NCI-H2196 treated with DMSO at 0.1 percent for 48 hours (cell line): ENCODE data around the gene SBNO2.

ENCODE experiments used
- DNase-seq: peaks from one replicate; lab custom pipeline; 2025; ENCODE audit not compliant: unreplicated experiment; lab: John Stamatoyannopoulos, UW

The SBNO2 gene

GRCh38 chr19:1074544-1075283, 99.4 kb downstream of the SBNO2 start:
- peak; percentile 90 for DNase-seq

DNA sequence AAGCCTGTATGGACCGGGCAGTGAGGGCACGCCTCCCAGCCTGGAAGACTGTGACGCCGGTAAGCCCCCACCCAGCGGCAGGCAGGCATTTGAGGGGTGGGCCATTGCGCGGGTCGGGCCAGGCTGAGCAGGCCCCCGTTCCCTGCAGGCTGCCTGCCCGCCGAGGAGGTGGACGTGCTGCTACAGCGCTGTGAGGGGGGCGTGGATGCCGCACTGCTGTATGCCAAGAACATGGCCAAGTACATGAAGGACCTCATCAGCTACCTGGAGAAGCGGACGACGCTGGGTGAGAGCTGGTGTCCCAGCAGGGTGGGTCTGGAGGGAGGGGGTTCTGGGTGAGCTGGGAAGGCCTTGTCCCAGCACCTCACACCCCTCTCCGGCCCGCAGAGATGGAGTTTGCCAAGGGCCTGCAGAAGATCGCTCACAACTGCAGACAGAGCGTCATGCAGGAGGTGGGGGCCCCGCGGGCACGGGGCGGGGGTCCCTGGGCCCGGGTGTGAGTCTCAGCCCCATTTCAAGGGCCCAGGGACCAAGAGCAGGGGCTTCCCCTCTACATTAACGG, 100.0 kb downstream of the SBNO2 start:
- DNase-seq, result no peak

DNA sequence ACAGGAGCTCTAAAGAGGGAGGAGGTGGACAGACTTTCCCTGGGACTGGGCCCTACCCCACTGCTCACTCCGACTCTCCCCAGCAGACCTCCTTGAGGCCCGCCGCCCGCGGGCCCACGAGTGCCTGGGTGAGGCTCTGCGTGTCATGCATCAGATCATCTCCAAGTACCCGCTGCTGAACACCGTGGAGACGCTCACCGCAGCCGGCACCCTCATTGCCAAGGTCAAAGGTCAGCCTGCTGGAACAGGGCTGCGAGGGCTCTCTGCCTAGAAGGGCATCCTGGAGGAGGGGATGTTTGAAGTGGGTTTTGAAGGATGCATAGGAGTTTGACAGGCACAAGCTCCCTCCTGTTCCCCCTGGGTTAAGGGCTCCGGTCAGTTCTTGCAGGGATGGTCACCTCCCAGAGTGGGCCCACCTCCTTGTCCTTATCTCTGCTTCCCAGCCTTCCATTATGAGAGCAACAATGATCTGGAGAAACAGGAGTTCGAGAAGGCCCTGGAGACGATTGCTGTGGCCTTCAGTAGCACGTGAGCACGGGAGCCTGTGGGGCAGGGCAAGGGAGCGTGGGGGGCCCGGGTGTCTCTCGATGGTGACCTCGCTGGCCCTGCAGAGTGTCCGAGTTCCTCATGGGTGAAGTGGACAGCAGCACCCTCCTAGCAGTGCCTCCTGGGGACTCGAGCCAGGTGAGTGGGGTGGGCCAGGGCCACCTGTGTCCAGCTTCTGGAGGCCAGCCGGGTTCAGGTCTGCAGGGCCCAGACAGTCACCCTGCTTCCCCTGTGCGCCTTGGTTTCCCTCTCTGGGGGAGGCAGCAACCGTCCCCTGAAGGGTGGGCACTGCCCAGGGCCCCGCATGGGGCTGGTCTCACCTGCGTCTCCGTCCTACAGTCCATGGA, 100.8 kb downstream of the SBNO2 start:
- DNase-seq, result no peak

GRCh38 chr19:1072371-1073015, 101.6 kb downstream of the SBNO2 start:
- DNase-seq, result no peak

GRCh38 chr19:1070931-1071791, 102.9 kb downstream of the SBNO2 start:
- no peak for DNase-seq

- DNase-seq, result no peak
Measured at GRCh38 chr19:1070576-1070930, 103.5 kb downstream of the SBNO2 start.

DNA sequence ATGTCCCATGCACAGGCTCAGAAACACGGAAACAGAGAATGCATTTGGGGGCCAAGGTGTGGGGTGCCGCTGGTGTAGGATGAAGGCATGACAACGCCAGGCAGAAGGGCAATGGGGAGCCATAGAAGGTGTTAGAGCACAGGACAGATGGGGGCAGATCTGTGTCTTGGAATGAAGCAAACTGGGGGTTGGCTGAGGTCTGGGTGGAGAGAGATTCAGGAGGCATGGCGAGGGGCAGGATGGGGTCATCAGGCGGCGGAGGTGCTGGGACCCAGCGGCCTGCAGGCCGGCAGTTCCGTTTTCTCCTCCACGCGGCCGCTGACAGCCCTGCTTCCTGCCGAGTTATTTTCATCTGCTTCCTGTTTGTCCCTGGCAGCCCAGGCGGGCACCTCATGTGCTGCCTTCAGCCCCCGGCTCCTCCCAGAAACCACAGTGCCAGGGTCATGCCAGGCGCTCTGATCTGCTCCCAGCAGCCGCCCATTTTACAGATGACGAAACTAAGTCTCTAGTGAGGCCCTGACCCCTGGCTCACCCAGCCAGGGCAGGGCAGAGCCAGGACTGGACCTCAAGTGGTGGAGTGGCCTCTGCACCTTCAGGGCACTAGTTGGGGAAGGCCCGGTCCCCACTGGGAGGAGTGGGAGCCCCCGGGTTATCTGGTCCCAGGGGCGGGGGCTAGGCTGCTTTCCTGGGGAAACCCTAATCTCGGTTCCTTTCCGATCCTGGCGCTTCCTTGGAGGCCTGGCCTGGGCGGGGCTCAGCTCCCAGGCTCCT, 104.9 kb downstream of the SBNO2 start:
- no peak for DNase-seq

GRCh38 chr19:1068009-1069001, 105.8 kb downstream of the SBNO2 start:
- DNase-seq, result no peak

GRCh38 chr19:1067341-1067957, 106.6 kb downstream of the SBNO2 start:
- no peak for DNase-seq

- DNase-seq, result no peak
Measured at GRCh38 chr19:1066748-1067340, 107.2 kb downstream of the SBNO2 start, which contains the start of gene ARHGAP45. TSS of gene ARHGAP45 (plus strand) at chr19:1067167. CDS start at chr19:1067406, 239 bp downstream.

GRCh38 chr19:1066251-1066747, 107.8 kb downstream of the SBNO2 start:
- DNase-seq, result no peak

GRCh38 chr19:1065606-1066109, 108.4 kb downstream of the SBNO2 start:
- no peak for DNase-seq

DNA sequence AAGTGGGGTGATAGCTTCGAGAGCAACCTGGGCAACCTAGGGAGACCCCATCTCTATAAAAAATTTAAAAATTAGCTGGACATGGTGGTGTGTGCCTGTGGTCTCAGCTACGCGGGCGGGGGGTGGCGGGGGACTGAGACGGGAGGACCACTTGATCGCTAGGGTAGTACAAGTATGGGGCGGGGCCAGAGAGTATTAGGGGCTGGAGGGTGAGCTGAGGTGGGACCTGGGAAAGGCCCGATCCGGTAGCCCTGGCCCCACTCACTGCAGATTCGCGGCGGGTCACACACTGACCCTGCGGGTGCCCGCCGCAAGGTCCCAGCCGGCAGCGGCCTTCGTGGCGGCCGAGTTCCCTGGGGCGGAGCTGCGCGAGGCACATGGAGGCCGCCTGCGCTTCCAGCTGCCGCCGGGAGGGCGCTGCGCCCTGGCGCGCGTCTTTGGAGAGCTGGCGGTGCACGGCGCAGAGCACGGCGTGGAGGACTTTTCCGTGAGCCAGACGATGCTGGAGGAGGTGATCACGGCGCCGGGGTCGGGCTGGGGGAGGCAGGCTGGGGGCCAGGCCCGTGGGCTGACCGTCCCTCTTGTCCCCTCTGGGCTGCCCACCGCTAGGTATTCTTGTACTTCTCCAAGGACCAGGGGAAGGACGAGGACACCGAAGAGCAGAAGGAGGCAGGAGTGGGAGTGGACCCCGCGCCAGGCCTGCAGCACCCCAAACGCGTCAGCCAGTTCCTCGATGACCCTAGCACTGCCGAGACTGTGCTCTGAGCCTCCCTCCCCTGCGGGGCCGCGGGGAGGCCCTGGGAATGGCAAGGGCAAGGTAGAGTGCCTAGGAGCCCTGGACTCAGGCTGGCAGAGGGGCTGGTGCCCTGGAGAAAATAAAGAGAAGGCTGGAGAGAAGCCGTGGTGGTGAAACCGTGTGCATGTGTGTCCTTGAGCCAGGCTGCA, 109.1 kb downstream of the SBNO2 start:
- DNase-seq, result peak; percentile 9

DNA sequence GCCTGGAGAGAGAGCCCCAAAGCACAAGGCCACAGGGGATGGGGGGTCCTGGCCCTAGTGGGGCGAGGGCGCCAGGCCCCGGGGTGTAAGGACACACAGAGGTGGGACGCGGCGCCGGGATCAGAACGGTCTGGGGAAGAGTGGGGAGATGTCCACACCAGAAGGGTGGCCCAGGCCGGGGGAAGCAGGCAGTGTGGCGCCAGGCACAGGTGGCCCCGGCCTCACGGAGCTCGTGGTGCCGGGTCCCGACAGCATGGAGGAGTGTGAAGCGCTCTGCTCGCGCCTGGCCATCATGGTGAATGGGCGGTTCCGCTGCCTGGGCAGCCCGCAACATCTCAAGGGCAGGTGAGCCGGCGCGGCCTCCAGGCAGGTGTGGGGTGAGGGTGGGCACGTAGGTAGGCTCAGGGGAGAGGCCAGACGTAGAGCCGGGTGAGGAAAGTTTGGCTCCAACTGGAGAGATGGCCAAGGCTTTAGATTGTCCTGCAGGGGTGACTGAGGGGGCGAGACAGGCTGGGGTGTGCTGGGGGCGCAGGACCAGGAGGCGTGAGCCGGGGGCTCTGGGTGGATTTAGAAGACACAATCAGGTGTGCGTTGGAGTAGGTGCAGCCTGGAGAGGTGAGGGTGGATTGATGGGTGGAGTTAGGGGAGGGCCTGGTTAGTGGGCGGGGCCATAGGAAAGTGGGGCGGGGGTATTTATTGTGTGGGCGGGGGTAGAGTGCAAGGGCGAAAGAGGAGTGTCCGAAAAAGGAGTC, 110.0 kb downstream of the SBNO2 start:
- no peak for DNase-seq
